NCI-H345 (cell line): Measurements from ENCODE around the gene GSTM3.
"Not testable (repeated sequence)": the region's sequence is repeated elsewhere in the genome, so short reads cannot be mapped to it uniquely, and the experiment has no call there.

Source experiments
- DNase-seq: peaks from one replicate; lab custom pipeline; 2025; lab: John Stamatoyannopoulos, UW

Gene GSTM3

DNA sequence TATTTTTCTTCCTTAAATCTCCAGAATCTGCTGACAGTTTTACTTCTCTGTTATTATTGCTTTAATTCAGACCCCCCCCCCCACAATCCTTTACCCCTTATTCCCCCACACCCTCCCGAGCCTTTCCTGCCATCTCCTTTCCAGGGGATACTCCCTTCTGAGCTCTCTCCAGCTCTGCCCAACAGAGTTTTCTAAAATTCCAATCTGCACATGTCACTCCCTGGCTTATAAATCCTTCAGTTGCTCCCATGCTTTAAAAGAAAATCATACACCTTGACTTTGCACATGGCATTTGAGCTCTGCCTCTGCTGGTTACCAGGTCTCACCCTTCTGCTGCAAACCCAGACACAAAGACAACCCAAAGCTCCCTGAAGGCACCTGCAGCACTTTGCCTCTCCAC, 34.6 kb upstream of the GSTM3 start:
- no peak for DNase-seq

DNA sequence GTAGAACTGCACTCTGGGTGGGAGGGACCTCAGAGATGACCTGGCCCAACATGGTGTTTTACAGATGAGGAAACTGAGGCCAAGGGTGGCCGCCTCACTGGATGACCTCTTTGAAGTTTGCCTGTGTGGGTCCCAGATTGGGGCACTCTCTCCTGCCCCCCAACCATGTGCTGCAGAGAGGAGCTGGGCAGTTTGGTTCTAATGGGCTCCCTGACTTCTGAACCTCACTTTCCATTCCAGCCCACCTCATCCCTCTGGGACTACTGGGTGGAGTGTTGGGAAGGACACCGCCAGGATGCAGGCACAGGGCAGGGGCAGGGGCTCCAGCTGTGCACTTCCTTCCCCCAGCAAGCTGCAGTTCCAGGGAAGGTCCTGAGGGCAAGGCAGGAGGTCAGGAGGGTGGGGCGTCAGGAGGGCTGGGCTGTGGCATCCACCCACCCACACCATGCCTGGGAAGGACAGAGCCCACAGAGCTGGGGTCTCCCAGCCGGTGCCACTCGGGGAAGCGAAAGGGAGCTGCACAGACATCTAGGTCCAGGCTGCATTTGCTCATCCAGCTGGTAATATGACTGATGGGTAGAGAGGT, 33.2 kb upstream of the GSTM3 start:
- no peak for DNase-seq

- DNase-seq = peak; percentile 81
Measured at GRCh38 chr1:109773203-109773899, 32.5 kb upstream of the GSTM3 start.

GRCh38 chr1:109772658-109773202, 31.9 kb upstream of the GSTM3 start:
- no peak for DNase-seq

DNA sequence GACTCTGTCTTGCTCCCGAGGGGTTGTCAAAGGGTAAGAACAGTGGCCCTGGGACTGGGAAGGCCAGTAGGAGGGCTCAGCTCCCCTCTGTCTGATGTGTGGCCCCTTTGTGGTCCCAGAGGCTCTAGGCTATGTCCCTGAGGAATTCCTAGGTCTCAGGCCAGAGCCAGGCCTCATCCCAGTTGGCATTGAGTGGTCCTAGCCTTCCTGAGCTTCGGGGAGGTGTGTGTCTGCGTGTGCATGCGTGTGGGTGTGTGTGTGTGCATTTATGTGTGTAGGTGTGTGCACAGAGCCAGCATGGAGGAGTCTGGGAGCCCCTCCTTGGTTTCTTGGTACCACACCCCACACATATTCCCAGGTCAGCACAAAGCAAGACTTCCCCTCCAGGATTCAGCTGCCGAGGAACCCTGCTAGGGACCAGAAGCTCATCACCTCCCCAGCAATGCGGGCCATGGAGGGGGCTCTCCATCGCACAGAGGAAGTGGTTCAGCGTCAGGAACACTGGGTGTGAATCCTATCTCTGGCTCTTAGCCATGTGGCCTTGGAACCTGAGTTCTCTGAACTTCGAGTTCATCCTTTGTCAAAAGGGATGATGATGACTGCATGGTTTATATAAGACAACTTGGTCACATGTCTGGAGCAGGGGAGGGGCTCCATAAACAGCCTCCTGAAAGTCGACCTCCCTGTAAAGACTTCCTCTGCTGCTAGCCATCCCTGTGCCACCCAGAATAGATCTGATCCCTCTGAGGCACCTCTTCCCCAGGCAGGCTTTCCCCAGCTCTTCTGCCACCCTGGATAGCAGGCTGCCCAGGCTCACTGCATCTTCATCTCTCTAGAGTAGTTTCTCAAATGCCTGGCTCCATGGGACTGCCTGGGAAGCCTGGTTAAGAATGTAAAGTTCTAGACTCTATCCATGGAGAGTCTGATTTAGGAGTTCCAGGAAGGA, 31.1 kb upstream of the GSTM3 start:
- DNase-seq = no peak

GRCh38 chr1:109770331-109771095, 29.7 kb upstream of the GSTM3 start:
- no peak for DNase-seq

DNA sequence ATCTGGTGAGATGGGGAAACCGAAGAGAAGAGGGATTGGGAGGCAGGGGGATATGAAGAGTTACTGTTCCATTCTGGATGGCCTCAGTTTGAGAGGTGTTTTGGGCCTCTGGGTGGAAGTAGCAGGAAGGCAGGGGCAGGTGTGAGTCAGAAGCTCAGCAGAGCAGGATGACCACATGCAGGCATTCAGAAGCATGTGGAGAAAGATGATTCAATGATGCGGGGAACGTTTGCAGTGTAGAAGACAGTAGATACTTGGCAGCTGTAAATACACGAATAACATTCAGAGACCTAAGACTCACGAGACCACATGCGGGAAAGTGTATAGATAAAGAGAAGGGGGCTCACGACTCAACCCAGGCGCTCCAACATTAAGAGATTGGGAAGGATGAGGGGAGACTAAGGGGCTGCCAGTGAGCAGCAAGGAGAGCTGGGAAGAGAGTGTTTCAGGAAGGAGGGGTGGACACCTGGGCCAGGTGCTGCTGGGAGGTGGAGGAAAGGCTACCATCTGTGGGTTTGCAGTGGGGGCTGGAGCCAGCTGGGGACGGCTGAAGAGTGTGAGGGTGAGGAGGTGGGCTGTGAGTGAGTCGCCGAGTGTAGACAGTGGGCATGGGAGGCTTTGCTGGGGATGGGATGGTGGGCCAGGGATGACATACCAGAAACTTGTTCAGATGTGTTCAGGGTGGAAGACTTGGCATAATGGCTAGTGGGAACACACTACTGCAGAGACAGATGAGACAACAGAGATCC, 28.7 kb upstream of the GSTM3 start:
- no peak for DNase-seq

DNA sequence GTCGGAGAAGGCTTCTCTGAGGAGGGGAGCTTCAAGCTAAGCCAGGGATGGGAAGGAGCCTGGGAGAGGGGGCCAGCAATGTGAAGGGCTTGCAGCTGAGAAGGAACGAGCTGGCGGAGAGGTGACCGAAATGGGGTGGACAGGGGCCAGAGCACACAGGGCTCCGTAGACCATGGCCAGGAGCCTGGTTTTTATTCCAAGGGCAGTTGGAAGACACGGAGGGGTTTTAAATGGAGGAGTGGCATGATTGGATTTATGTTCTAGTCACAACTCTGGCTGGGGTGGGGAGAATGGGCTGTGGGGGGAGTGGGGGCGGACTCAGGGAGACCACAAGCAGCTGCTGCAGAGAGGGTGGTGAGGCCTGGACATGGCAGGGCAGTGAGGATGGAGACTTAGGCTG, 28.0 kb upstream of the GSTM3 start:
- no peak for DNase-seq

DNA sequence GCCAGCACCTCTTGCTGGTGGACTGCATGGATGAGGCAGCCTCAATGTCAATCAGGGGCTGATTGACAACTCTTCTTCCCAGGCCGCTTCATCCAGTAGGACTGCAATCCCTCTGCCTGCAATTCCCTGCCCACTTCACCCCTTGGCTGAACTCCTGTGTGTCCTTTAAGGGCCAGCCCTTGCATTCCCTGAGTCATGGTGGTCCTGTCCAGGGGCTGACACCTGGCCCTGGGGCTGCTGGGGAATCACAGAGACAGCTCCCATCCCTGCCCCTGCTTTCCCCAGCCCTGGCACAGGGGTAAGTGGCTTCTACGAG, 27.5 kb upstream of the GSTM3 start:
- DNase-seq = no peak

DNA sequence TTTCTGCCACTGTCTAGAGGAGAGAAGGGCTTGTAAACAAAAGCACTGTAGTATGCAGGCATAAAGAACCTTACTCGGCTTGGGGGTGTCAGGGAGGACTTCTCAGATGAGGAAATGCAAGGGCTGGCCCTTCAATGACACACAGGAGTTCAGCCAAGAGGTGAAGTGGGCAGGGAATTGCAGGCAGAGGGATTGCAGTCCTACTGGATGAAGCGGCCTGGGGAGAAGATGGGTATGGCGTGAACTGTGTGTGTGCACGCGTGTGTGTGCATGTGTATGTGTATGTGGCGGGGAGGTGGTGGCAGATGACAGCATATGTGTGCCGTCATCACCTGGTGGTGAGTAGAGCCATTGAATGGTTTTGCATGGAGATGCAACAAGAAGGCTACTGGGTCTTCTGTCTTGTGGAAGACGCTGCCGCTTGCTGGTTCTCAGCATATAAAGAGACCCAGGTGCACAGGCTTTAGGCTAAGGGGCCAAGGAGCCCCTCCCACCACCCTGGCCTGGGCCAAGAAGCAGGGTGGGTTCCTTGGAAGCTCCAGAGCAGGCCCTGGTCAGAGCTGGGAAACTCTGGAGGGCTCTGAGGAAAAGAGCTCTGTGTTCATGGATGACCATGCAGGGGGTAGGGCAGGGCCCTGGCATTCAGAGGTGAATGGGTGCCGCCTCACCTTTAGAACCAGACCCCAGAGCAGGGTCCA, 26.9 kb upstream of the GSTM3 start:
- no peak for DNase-seq

- DNase-seq = not testable (repeated sequence)
Measured at GRCh38 chr1:109766991-109767636, 26.3 kb upstream of the GSTM3 start.

DNA sequence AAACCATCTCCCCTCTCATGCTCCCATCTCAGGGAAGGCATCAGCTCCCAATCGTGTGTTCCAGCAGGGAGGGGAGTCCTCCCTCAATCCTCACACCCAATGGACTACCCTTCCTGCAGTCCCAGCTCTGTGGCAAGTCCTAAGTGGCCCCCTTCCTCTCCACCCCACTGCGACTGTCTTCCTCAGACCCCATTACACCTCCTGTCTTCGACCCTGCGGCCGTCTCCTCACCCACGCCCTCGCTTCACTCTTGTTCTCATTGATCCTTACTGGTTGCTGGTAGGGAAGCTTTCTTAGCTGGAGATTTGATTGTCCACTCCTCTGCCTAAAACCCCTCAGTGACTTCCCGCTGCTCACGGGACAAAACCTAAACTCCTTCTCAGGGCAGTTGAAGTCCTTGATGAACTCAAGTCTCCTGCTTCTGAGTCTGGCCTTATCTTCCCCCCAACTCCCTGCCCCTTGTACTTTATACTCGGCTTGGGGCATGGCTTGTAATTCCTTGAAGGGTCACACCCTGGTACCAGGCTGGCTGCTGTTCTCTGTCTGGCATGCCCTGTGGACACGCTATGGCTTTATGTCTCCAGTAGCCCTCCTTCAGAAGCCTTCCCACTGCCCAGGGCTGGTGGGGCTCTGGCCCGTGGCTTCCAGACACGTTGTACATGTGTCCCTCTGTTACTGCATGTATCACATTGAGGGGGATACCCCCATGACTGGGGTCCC, 25.2 kb upstream of the GSTM3 start:
- no peak for DNase-seq

GRCh38 chr1:109765483-109765815, 24.6 kb upstream of the GSTM3 start:
- DNase-seq = no peak

GRCh38 chr1:109764561-109765482, 24.0 kb upstream of the GSTM3 start:
- no peak for DNase-seq

DNA sequence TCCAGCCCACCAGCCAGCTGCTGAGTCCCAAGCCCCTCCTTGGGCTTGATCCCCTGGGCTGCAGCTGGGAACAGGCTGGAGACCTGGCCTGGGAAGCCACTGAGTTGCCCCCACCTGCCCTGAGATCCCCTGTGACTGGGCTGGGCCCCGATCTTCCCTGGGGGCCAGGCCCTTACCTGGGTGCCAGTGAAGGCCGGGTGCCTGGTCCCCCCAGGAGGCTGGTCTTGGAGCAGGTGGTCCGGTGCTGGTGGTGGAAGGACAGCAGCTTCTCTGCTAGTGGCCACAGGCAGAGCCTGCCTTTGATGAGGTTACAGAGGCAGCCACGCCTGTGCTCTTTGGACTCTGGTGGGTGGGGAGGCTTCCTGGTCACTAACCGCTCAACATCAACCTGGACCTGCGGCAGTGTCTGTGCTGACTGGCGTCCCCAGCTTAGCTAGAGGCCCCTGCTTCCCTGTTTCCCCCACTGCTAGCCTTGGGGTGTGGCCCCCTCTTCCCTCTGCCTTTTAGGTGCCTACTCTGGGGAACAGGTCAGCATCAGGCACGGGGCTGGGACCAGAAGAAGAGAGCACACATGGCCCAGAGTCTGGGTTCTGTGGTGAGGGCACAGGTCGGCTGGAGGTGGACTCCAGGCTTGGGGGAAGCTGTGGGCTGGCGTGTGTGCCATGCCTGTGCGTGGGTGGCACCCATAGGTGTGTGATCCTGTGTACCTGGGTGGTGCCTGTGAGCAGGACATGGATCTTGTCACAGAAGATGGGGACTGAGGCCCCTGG, 23.0 kb upstream of the GSTM3 start, which contains the start of gene EPS8L3:
EPS8L3 (minus strand) TSS at position 278 of the 770 bp plus-strand sequence. CDS start 2,174 bp downstream, outside the sequence.
- DNase-seq = no peak

GRCh38 chr1:109762821-109763645, 22.2 kb upstream of the GSTM3 start:
- no peak for DNase-seq
